MM.1S (cell line): ENCODE measurements around the gene TSPAN12.

Experiments used
- DNase-seq: peaks from one replicate; pipeline ENCODE4 v3.0.0-alpha.2; 2015
- H2AFZ ChIP-seq: fragments of 300-600 bp; sonication (generic); 2 replicates; pipeline ENCODE4 v1.6.0; 2016; ENCODE audit warnings: antibody characterized with exemption, low read length
- H3F3A ChIP-seq: fragments of 300-600 bp; sonication (generic); 2 replicates; pipeline ENCODE4 v1.6.1; 2016; ENCODE audit warnings: mild to moderate bottlenecking, antibody characterized with exemption, low read length, moderate library complexity, mixed read lengths; ENCODE audit not compliant: insufficient read depth
- H3K27ac ChIP-seq: fragments of 300-600 bp; sonication (generic); 2 replicates; pipeline ENCODE4 v1.5.1; 2016; ENCODE audit warnings: mild to moderate bottlenecking, low read length
- H3K27me3 ChIP-seq: fragments of 300-600 bp; sonication (generic); replicated peaks from 2 replicates; pipeline ENCODE4 v1.6.0; 2016; ENCODE audit warnings: low read length; ENCODE audit not compliant: insufficient read depth
- H3K36me3 ChIP-seq: fragments of 300-600 bp; sonication (generic); replicated peaks from 2 replicates; pipeline ENCODE4 v1.6.1; 2016; ENCODE audit warnings: mild to moderate bottlenecking, low read length, mixed read lengths; ENCODE audit not compliant: insufficient read depth
- H3K4me1 ChIP-seq: fragments of 300-600 bp; sonication (generic); 2 replicates; pipeline ENCODE4 v1.6.1; 2016; ENCODE audit warnings: low read length, mixed read lengths
- H3K4me2 ChIP-seq: fragments of 300-600 bp; sonication (generic); 2 replicates; pipeline ENCODE4 v1.6.0; 2016; ENCODE audit warnings: low read depth, low read length
- H3K4me3 ChIP-seq: fragments of 300-600 bp; sonication (generic); 2 replicates; pipeline ENCODE4 v1.5.1; 2016; ENCODE audit warnings: low read length, mixed read lengths
- H3K79me2 ChIP-seq: fragments of 300-600 bp; sonication (generic); 2 replicates; pipeline ENCODE4 v1.6.1; 2016; ENCODE audit warnings: mixed run types, low read length, mixed read lengths
- H3K9ac ChIP-seq: fragments of 300-600 bp; sonication (generic); 2 replicates; pipeline ENCODE4 v1.6.1; 2016; ENCODE audit warnings: low read length, mixed read lengths
- H3K9me2 ChIP-seq: fragments of 300-600 bp; sonication (generic); replicated peaks from 2 replicates; pipeline ENCODE4 v1.6.1; 2016; ENCODE audit warnings: mild to moderate bottlenecking, low read length, mixed read lengths; ENCODE audit not compliant: insufficient read depth
- H3K9me3 ChIP-seq: fragments of 300-600 bp; sonication (generic); replicated peaks from 2 replicates; pipeline ENCODE4 v1.6.1; 2016; ENCODE audit warnings: mild to moderate bottlenecking, low read length, mixed read lengths; ENCODE audit not compliant: insufficient read depth
- H4K20me1 ChIP-seq: fragments of 300-600 bp; sonication (generic); 2 replicates; pipeline ENCODE4 v1.6.1; 2016; ENCODE audit warnings: mild to moderate bottlenecking, low read length, moderate library complexity, mixed read lengths; ENCODE audit not compliant: insufficient read depth
- EZH2 ChIP-seq: fragments of 300-600 bp; sonication (generic); optimal IDR thresholded peaks from 2 replicates; pipeline ENCODE3; 2017; ENCODE audit warnings: low read depth, mild to moderate bottlenecking, antibody characterized with exemption, low read length, mixed read lengths
- EZH2phosphoT487 ChIP-seq: fragments of 300-600 bp; sonication (generic); IDR thresholded peaks from 2 replicates; pipeline ENCODE4 v1.6.1; 2018; ENCODE audit warnings: antibody characterized with exemption, low read length
- TF ChIP-seq, protein P1 (sequence below): fragments of 300-600 bp; sonication (generic); IDR thresholded peaks from 2 replicates; pipeline ENCODE4 v1.5.1; 2016; ENCODE audit warnings: antibody characterized with exemption, low read length, mixed read lengths

Gene TSPAN12

GRCh38 chr7:120825576-120825975, 32.4 kb downstream of the TSPAN12 start:
- no peaks in the 10 kb centered on the region for H3K9me2 ChIP-seq
- no peak for DNase-seq
- H3K4me3 ChIP-seq, result no peak overlapping the region
- H3F3A ChIP-seq, result no peaks in the 10 kb centered on the region
- no peaks in the 10 kb centered on the region for H3K79me2 ChIP-seq
- H3K9me3 ChIP-seq, result no peaks in the 10 kb centered on the region
- H3K36me3 ChIP-seq, result no peaks in the 10 kb centered on the region
- H3K27ac ChIP-seq, result no peak overlapping the region
- H3K4me2 ChIP-seq, result no peak overlapping the region
- H2AFZ ChIP-seq, result no peak overlapping the region
- TF ChIP-seq EZH2phosphoT487 (no peak), EZH2 (no peak)
- TF ChIP-seq, protein P1, sequence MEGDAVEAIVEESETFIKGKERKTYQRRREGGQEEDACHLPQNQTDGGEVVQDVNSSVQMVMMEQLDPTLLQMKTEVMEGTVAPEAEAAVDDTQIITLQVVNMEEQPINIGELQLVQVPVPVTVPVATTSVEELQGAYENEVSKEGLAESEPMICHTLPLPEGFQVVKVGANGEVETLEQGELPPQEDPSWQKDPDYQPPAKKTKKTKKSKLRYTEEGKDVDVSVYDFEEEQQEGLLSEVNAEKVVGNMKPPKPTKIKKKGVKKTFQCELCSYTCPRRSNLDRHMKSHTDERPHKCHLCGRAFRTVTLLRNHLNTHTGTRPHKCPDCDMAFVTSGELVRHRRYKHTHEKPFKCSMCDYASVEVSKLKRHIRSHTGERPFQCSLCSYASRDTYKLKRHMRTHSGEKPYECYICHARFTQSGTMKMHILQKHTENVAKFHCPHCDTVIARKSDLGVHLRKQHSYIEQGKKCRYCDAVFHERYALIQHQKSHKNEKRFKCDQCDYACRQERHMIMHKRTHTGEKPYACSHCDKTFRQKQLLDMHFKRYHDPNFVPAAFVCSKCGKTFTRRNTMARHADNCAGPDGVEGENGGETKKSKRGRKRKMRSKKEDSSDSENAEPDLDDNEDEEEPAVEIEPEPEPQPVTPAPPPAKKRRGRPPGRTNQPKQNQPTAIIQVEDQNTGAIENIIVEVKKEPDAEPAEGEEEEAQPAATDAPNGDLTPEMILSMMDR, result no peak
- no peaks in the 10 kb centered on the region for H3K4me1 ChIP-seq
- H4K20me1 ChIP-seq, result no peaks in the 10 kb centered on the region
- H3K27me3 ChIP-seq, result no peaks in the 10 kb centered on the region
- no peak overlapping the region for H3K9ac ChIP-seq

GRCh38 chr7:120825152-120825551, 32.8 kb downstream of the TSPAN12 start:
- H3K27me3 ChIP-seq, result no peaks in the 10 kb centered on the region
- no peaks in the 10 kb centered on the region for H3K9me2 ChIP-seq
- no peaks in the 10 kb centered on the region for H3K79me2 ChIP-seq
- no peaks in the 10 kb centered on the region for H3K9me3 ChIP-seq
- DNase-seq, result no peak
- TF ChIP-seq, protein P1, result no peak
- no peak for TF ChIP-seq EZH2phosphoT487
- no peak for TF ChIP-seq EZH2
- no peak overlapping the region for H3K9ac ChIP-seq
- H4K20me1 ChIP-seq, result no peaks in the 10 kb centered on the region
- H3K4me1 ChIP-seq, result no peaks in the 10 kb centered on the region
- H3K27ac ChIP-seq, result no peak overlapping the region
- no peak overlapping the region for H3K4me2 ChIP-seq
- no peak overlapping the region for H2AFZ ChIP-seq
- H3F3A ChIP-seq, result no peaks in the 10 kb centered on the region
- no peaks in the 10 kb centered on the region for H3K36me3 ChIP-seq
- no peak overlapping the region for H3K4me3 ChIP-seq

DNA sequence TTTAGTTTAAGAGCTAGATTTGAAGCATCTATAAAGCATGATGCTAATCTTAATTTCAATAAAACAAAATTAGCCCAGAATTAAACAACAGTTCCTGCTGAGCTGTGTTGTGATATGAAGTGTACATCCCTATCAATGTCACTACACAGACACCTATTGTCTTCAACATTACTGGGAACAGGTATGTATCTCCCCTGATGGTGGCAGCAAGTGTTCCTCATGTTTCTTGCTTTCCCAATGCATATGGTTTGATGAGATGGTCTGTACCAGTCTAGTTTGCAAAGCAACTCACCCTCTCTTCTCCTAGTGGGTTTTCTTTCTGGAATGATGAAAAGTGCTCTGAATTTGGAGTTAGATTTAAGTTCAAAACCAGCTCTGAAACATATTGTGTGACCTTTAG, 38.1 kb downstream of the TSPAN12 start:
- TF ChIP-seq, protein P1, result no peak
- TF ChIP-seq EZH2, result no peak
- TF ChIP-seq EZH2phosphoT487, result no peak
- no peak for DNase-seq
- Histone ChIP-seq H3K4me2 (no peak overlapping the region), H3K79me2 (no peaks in the 10 kb centered on the region), H3K27ac (no peak overlapping the region), H3K4me1 (no peaks in the 10 kb centered on the region), H3K9me2 (no peaks in the 10 kb centered on the region), H3K27me3 (no peaks in the 10 kb centered on the region), H3K9ac (no peak overlapping the region), H4K20me1 (no peaks in the 10 kb centered on the region), H3K36me3 (no peaks in the 10 kb centered on the region), H3K4me3 (no peak overlapping the region), H2AFZ (no peak overlapping the region), H3F3A (no peaks in the 10 kb centered on the region), H3K9me3 (no peaks in the 10 kb centered on the region)
